Tibial nerve (tissue), 4 donors: ENCODE results near the gene SPTSSB.

ENCODE experiments used
- EP300 ChIP-seq, 2 donors: sonication (generic); formaldehyde crosslinking; IDR thresholded peaks; one replicate each; pipeline ENCODE4 v1.6.1; 2017; ENCODE audit warnings: antibody characterized with exemption in 2 of 2, mild to moderate bottlenecking in 1 of 2
- POLR2A ChIP-seq, 2 donors: fragments of 450-650 bp; IDR thresholded peaks; one replicate each; pipeline ENCODE4 v1.6.1; 2017; ENCODE audit warnings: antibody characterized with exemption in 2 of 2, mild to moderate bottlenecking in 2 of 2, moderate library complexity in 2 of 2
- TF ChIP-seq, protein P1 (sequence below), 5 experiments: fragments of 200-600 bp in 3 of 5; fragments of 450-650 bp in 2 of 5; sonication (generic) in 3 of 5; IDR thresholded peaks; one replicate each; pipeline ENCODE4 v1.5.1; 2016 to 2019; ENCODE audit warnings: antibody characterized with exemption in 5 of 5, mild to moderate bottlenecking in 3 of 5, moderate library complexity in 2 of 5

DNA sequence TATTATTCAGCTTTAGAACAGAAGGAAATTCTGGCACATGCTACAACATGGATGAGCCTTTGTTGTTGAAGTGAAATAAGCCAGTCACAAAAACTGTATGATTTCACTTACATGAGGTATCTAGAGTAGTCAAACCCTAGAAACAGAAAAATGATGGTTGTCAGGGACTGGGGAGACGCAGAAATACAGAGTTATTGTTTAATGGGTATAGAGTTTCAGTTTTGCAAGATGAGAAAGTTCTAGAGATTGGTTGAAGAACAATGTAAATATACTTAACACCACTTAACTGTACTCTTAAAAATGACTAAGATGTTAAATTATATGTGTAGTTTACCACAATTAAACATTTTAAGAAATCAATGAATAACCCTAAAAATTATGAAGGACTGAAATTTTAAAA lies 15.8 kb downstream of the SPTSSB start:
- TF ChIP-seq, protein P1, sequence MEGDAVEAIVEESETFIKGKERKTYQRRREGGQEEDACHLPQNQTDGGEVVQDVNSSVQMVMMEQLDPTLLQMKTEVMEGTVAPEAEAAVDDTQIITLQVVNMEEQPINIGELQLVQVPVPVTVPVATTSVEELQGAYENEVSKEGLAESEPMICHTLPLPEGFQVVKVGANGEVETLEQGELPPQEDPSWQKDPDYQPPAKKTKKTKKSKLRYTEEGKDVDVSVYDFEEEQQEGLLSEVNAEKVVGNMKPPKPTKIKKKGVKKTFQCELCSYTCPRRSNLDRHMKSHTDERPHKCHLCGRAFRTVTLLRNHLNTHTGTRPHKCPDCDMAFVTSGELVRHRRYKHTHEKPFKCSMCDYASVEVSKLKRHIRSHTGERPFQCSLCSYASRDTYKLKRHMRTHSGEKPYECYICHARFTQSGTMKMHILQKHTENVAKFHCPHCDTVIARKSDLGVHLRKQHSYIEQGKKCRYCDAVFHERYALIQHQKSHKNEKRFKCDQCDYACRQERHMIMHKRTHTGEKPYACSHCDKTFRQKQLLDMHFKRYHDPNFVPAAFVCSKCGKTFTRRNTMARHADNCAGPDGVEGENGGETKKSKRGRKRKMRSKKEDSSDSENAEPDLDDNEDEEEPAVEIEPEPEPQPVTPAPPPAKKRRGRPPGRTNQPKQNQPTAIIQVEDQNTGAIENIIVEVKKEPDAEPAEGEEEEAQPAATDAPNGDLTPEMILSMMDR (IDR thresholded peaks at IDR 0.05), result no peak
- TF ChIP-seq POLR2A (IDR thresholded peaks at IDR 0.05) (no peak), EP300 (IDR thresholded peaks at IDR 0.05) (no peak)
